CD4-positive, alpha-beta T cell treated with Interleukin-17A for 1 hour (primary cell): Measurements from ENCODE around the gene NFIA.
A peak's percentile ranks its signal among the peaks of the same experiment; 100 is the strongest.

ENCODE experiments used
- DNase-seq: peaks from one replicate; pipeline ENCODE4 v3.0.0-alpha.2; 2020

NFIA gene

GRCh38 chr1:61082311-61083012, at the start of gene NFIA:
TSS of gene NFIA (plus strand) at chr1:61082561.
- DNase-seq: peak; percentile 38

- no peak for DNase-seq
Observed at GRCh38 chr1:61035880-61036279, 46.5 kb upstream of the NFIA start.

- no peak for DNase-seq
Observed at GRCh38 chr1:61042466-61043009, 39.8 kb upstream of the NFIA start.

GRCh38 chr1:61043010-61043820, 39.1 kb upstream of the NFIA start:
- DNase-seq: peak; percentile 83

GRCh38 chr1:61046434-61046833, 35.9 kb upstream of the NFIA start:
- DNase-seq: no peak

- no peak for DNase-seq
Observed at GRCh38 chr1:61047061-61047460, 35.3 kb upstream of the NFIA start.

GRCh38 chr1:61049850-61050540, 32.4 kb upstream of the NFIA start:
- DNase-seq: peak; percentile 90

GRCh38 chr1:61050541-61051442, 31.6 kb upstream of the NFIA start:
- no peak for DNase-seq

GRCh38 chr1:61051443-61051718, 31.0 kb upstream of the NFIA start:
- no peak for DNase-seq

GRCh38 chr1:61051719-61052394, 30.5 kb upstream of the NFIA start:
- no peak for DNase-seq

GRCh38 chr1:61052395-61053225, 29.8 kb upstream of the NFIA start:
- DNase-seq: no peak

GRCh38 chr1:61053226-61053711, 29.1 kb upstream of the NFIA start:
- DNase-seq: no peak

GRCh38 chr1:61053712-61054600, 28.4 kb upstream of the NFIA start:
- no peak for DNase-seq

- no peak for DNase-seq
Observed at GRCh38 chr1:61054601-61054993, 27.8 kb upstream of the NFIA start.

- no peak for DNase-seq
Observed at GRCh38 chr1:61055110-61055614, 27.2 kb upstream of the NFIA start.

GRCh38 chr1:61056196-61056572, 26.2 kb upstream of the NFIA start:
- DNase-seq: no peak

GRCh38 chr1:61056573-61057439, 25.6 kb upstream of the NFIA start:
- peak; percentile 49 for DNase-seq

- no peak for DNase-seq
Observed at GRCh38 chr1:61058483-61059245, 23.7 kb upstream of the NFIA start.
